Motor neuron (in vitro differentiated cells): ENCODE results near the gene PDCD4. TPM values are rescaled to one million over a fixed set of nuclear protein-coding genes. Genes with fewer than 3 reads are reported as not detected.
A peak's percentile ranks its signal among the peaks of the same experiment; 100 is the strongest.

Experiments used
- ATAC-seq, 8 experiments: fragments of 200-7000 bp; cut with Tn5 transposase; replicated peaks in 6 of 8; 2 replicates each; pipeline ENCODE4 v1.8.0; 2021; ENCODE audit warnings: mild to moderate bottlenecking in 8 of 8, moderate library complexity in 8 of 8
- H3K27ac ChIP-seq, 2 donors: fragments of 250-450 bp; sonication (Bioruptor Pico); 2 replicates each; pipeline ENCODE4 v1.9.0; 2021; ENCODE audit warnings: antibody characterized with exemption in 2 of 2, mild to moderate bottlenecking in 2 of 2, moderate library complexity in 1 of 2
- H3K4me1 ChIP-seq, 2 donors: fragments of 250-450 bp; sonication (Bioruptor Pico); replicated peaks in 1 of 2; 2 replicates each; pipeline ENCODE4 v1.6.1; 2021; ENCODE audit warnings: antibody characterized with exemption in 2 of 2, mild to moderate bottlenecking in 2 of 2, moderate library complexity in 1 of 2
- H3K4me3 ChIP-seq, 5 donors: fragments of 250-450 bp; sonication (Bioruptor Pico); 2 replicates each; pipeline ENCODE4 v1.9.0; 2021; ENCODE audit warnings: antibody characterized with exemption in 5 of 5, mild to moderate bottlenecking in 5 of 5, moderate library complexity in 4 of 5
- WGBS, 10 experiments: fragments of 450-650 bp; shearing (Covaris generic); methylation state at CpG; one replicate each; pipeline ENCODE4 v1.0.0; 2022; 5-methylcytosine and 5-hydroxymethylcytosine counted together
- in situ Hi-C, 9 experiments: fragments of 400-800 bp; cut with MboI; loops; one replicate each; pipeline ENCODE4 v1.15.0; 2021; ENCODE audit warnings: low sequenced_read_pairs in 9 of 9, low pct_unique_long_range_greater_than_20kb in 2 of 9; ENCODE audit not compliant: unreplicated experiment in 9 of 9
- total RNA-seq, 8 experiments: library from RNA; unstranded; fragments of 300-600 nt; gene quantifications; 2 replicates each; pipeline versions ENCODE4 v1.2.3 to v1.2.4, GENCODE V29; 2022

The PDCD4 gene
- total RNA-seq, 8 experiments from 2014 or later, result 34.2 to 141 (median 55.0) TPM

DNA sequence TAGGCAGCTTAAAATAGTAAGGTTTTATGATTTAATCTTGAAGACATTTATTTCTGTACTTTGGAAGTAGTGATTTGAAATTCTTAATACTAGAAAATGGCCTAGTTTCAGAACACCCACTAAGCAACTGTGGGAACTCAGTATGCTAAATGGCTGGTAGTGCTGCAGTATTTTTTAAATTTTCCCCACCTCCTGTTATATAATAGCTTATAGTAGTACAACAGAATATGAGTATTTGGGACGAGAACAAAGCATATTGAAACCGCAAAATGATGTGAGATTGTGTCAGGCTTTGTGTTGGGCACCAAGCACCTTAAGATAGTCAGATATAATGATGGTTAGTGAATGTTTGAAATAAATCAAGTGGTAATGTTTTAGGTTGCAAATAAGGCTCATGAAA lies 55.7 kb downstream of the PDCD4 start:
- 63 to 100% (median 97%) methylated on average over 1 to 2 of the region's 2 CpGs; no CpG with 5 or more reads in 2 of the 10 experiments for WGBS, 10 experiments
- Histone ChIP-seq H3K4me1 (peaks cover 5% of the 10 kb centered on the region in 2 donors), H3K27ac (no peak overlapping the region), H3K4me3 (no peak overlapping the region)
- in situ Hi-C loops, result no loop called here
- no peak for ATAC-seq

DNA sequence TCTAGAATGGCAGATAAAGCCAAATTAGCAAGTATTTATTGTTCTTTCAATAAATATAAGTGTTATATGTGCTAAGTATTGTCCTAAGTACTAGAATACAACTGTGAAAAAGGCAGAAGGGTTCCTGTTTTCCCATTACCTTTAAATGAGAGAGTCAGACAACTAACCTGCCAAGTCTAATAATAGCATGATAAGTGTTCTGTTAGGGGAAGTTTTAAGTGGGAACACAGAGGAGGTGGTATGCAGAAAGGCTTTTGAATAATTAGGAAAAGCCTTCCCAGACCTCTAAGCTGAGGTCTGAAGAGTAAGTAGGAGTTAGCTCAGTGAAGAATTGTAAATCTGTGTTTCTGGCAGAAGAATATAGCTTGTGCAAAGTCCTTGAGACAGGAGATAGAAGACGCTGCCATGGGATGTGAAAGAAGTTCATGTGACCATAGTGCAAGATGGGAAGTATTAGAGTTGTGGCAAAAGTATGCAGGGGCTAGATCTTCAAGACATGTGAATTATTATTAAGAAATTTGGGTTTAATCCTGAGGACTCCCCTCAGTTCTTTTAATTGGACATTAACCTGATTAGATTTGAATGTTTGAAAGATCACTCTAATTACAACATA lies 60.1 kb downstream of the PDCD4 start:
- H3K4me1 ChIP-seq, result no peaks in the 10 kb centered on the region
- in situ Hi-C loops, result no loop called here
- WGBS, 10 experiments, result 50 to 100% (median 83%) methylated on average over 1 of the region's 1 CpG; no CpG with 5 or more reads in 3 of the 10 experiments
- peak in 3 of 8 experiments; percentile 35 to 42 (median 41) for ATAC-seq
- H3K27ac ChIP-seq, result no peak overlapping the region
- no peak overlapping the region for H3K4me3 ChIP-seq

DNA sequence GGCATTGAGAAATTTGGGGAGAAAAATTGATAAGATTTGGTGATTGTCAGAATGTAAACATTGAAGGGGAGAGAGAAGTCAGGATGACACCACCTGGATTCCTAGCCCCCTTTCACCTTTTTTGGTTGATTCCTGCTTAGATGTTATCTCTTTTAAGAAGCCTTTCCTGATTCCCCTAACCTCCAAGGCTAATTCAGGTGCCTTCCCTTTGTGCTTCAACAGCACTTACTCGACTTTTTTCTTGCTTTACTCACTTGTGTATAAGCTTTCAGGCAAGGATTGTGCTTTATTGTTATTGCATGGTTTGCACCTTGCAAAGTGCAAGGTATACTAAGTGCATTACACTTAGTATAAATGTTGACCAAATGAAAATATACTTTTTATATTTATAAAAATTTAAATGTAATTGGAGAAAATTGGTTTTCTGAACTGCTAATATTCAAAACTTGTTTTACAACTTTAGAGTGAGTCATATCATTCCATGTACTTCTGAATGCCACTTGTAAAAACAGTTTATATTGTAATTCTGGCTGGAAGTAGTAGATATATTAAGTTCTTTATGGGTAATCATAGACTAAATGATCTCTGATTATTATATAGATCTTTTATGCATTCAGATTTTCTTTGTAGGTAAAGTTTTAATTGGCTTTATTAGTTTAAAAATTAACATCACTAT lies 60.9 kb downstream of the PDCD4 start:
- in situ Hi-C loops, result no loop called here
- no peak for ATAC-seq
- no peak overlapping the region for H3K27ac ChIP-seq
- no peaks in the 10 kb centered on the region for H3K4me1 ChIP-seq
- WGBS, 10 experiments, result 38 to 100% (median 67%) methylated on average over 1 of the region's 1 CpG; no CpG with 5 or more reads in 4 of the 10 experiments
- no peak overlapping the region for H3K4me3 ChIP-seq

DNA sequence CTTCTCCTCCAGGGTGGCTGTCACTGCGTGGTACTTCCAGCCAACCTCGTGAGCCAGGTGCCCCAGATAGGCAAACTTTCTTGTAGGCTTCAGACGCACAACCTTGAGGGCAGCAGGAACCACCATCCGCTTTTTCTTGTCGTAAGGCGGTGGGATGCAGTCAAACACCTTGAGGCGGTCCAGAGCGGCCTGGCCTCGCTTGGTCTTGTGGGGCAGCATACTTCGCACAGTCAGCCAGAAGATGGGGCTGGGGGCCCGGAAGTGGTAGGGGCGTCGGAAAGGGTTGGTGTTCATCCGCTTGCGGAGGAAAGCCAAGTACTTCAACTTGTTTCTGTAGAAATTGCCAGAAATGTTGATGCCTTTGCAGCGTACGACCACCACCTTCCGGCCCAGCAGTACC lies 65.0 kb downstream of the PDCD4 start:
- H3K4me1 ChIP-seq, result no peaks in the 10 kb centered on the region
- ATAC-seq, result no peak
- in situ Hi-C loops, result no loop called here
- WGBS, 10 experiments, result 93 to 100% (median 99%) methylated on average over 1 to 15 of the region's 18 CpGs; no CpG with 5 or more reads in 2 of the 10 experiments
- no peak overlapping the region for H3K4me3 ChIP-seq
- no peak overlapping the region for H3K27ac ChIP-seq

DNA sequence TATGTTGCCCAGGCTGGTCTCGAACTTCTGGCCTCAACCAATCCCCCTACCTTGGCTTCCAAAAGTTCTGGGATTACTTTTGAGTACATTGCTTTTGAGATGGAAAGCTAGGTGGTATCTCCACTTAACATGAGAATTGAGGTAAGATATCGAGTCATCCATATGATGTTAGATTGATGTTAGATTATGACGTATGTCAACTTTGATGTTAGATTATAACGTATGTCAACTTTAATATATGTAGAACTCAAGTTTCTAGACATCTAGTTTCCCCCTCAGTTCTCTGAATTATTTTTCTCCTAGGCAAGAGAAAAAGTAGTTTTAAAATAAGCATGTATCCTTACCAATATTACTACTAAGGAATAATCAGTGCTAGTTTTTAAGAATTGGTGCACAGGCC lies 67.7 kb downstream of the PDCD4 start:
- Histone ChIP-seq H3K27ac (no peak overlapping the region), H3K4me1 (no peaks in the 10 kb centered on the region), H3K4me3 (no peak overlapping the region)
- ATAC-seq, result no peak
- in situ Hi-C loops, result no loop called here
- WGBS, 10 experiments, result 80 to 100% (median 100%) methylated on average over 1 to 4 of the region's 4 CpGs

DNA sequence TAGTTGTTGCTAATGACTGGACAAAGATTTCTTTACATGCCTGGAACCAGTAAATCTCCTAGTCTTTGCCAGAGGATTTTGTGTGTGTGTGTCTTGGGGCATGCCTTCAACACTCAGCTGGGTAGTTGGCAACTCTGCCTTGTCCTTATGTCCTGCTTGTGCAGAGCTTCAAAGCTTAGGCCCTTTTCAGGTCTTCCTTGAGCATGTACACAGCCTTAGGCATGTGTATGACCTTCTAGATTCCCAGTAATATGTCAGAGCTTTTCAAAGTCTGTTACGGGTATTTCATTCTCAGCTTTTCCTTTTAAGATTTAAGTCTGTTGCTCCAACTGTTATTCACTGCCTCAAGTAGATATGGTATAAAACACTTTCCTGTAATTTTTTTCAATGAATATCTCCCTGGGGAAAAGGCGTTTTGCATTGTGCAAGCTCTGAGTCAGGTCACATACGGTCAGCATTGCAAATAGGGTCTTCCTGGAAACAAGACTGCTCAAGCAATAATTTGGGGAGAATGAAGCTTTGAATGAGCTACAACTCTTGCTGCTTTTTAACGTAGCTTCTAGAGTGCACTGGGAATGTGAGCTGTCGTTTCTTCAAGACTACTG lies 73.2 kb downstream of the PDCD4 start:
- Histone ChIP-seq H3K4me3 (no peak overlapping the region), H3K27ac (no peak overlapping the region), H3K4me1 (no peaks in the 10 kb centered on the region)
- peak in 7 of 8 experiments; percentile 14 to 94 (median 78) for ATAC-seq
- in situ Hi-C loops, result no loop called here
- WGBS, 10 experiments, result 0 to 76% (median 37%) methylated on average over 2 to 5 of the region's 5 CpGs; no CpG with 5 or more reads in 2 of the 10 experiments

DNA sequence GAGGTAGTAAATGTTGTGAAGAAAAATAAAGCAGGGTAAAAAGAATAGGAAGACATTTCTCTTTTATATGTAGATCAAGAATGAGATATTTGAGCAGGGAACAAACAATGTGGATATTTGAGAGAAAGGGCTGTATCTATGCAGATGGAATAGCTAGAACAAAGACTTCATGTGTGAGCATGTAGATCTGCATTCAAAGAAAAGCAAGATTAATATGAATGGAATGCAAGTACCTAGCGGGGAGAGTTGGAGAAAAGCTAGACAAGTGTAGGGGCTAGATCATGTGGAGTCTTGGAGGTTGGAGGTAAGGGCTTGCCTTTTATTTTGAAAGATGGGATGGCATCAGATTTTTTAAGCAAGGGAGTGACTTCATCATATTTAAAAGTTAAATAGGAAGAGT lies 74.8 kb downstream of the PDCD4 start:
- no peaks in the 10 kb centered on the region for H3K4me1 ChIP-seq
- peak in 2 of 8 experiments; percentile 10 to 20 for ATAC-seq

DNA sequence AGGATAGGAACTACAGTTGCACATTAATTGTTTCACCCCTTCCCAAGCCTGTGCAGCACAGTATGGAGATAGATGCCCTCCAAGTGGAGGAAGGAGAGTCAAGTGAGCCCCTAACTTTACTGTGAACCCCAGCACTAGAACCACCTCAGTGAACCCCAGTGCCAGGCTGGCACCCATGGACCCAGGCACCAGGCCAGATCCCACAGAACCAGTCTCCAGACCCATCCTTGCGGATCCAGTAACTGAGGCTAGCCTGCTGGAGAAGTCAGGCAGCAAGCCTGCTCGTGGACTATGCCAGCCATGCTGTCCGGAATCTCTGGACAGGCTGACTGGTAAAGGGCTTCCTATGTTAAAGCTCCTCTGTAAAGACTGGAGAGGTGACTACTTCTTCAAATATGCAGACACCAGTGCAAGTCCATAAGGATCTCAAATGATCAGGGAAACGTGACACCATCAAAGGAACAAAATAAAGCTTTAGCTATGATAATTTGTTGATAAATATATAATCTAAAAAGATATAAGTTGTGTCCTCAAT lies 75.4 kb downstream of the PDCD4 start:
- Histone ChIP-seq H3K4me1 (no peaks in the 10 kb centered on the region), H3K27ac (no peak overlapping the region), H3K4me3 (no peak overlapping the region)
- 25 to 100% (median 73%) methylated on average over 1 to 4 of the region's 4 CpGs for WGBS, 10 experiments
- ATAC-seq, result no peak
- in situ Hi-C loops, result no loop called here

More for the DNA sequence above, 74.8 kb downstream of the PDCD4 start:
- H3K27ac ChIP-seq, result no peak overlapping the region
- WGBS, 10 experiments, result 5 to 100% (median 77%) methylated on average over 1 of the region's 1 CpG
- H3K4me3 ChIP-seq, result no peak overlapping the region
- in situ Hi-C loops, result no loop called here

Other genes starting within 250 kb of the PDCD4 start
- 10 to 100 TPM in 4 of 8 experiments, 1 to 10 TPM in 1, under 1 TPM in 3; 0.31 to 19.1 (median 8.8) TPM for gene RBM20, start 227.6 kb upstream of the PDCD4 start, total RNA-seq
- gene BBIP1, start 47.3 kb downstream of the PDCD4 start, total RNA-seq, result 10 to 100 TPM; 29.8 to 51.9 (median 41.0) TPM
- gene SHOC2, start 47.7 kb downstream of the PDCD4 start, total RNA-seq, result 10 to 100 TPM; 41.7 to 77.8 (median 55.4) TPM
- 10 to 100 TPM in 1 of 8 experiments, 1 to 10 TPM in 7; 1.5 to 14.2 (median 3.1) TPM for gene ADRA2A, start 205.1 kb downstream of the PDCD4 start, total RNA-seq